T-helper 1 cell treated with Interleukin-12 subunit alpha and Interleukin-12 subunit beta and Interleukin-4 antibody, amounts not matched to agents 30 μg/mL and 1 μg/mL, for 36 hours (primary cell): ENCODE data around the gene PAK4.

Source experiments
- H3K27ac Mint-ChIP-seq: one replicate; pipeline ENCODE4 v1.8.0; 2021; ENCODE audit warnings: mild to moderate bottlenecking, mixed read lengths
- H3K27me3 Mint-ChIP-seq: one replicate; pipeline ENCODE4 v1.8.0; 2021; ENCODE audit warnings: low read depth, mixed read lengths
- H3K36me3 Mint-ChIP-seq: one replicate; pipeline ENCODE4 v1.8.0; 2021; ENCODE audit warnings: low read depth, mixed read lengths
- H3K4me1 Mint-ChIP-seq: one replicate; pipeline ENCODE4 v1.8.0; 2021; ENCODE audit warnings: low read depth, mixed read lengths
- H3K4me3 Mint-ChIP-seq: one replicate; pipeline ENCODE4 v1.8.0; 2021; ENCODE audit warnings: mild to moderate bottlenecking, moderate library complexity, mixed read lengths
- H3K9me3 Mint-ChIP-seq: one replicate; pipeline ENCODE4 v1.8.0; 2021; ENCODE audit warnings: mixed read lengths

PAK4 gene

DNA sequence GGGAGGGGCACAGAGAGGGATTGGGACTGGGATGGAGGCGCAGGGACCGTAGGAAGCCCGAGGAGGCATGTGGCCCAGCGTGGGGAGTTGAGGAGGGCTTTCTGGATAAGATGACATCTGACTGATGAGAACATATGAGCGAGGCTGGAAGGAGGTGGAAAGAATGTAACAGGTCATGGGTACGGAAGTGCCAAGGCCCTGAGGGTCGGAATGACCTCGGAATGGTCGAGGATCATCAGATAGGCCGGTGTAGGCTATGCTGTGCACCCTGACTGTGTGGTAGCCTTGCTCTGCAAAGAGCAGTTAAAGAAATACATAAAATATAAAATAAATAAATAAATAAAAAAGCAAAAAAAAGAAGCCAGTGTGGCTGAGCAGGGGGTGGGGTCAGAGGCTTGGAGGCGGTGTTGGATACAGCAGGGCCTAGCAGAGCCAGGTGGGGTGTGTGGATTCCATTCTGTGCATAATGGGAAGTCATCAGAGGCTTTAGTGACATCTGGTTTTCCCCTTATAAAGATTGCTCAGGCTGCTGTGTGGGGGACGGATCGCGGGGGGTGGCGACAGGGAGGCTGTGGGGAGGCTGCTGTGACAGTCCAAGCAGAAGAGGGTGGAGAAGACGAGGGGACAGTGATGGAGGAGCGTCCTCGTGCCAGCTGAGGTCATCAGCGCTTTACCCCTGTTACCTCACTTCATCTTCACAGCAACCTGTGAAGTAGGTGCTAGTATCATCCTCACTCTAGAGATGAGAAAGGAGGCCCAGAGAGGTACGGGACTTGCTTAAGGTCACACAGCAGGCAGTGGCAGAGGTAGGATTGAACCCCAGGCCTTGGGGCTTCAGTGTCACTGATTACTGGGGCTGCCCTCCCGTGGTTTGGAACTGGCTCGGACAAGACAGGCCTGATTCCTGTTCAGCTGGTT lies 5.0 kb downstream of the PAK4 start:
- Mint-ChIP-seq H3K4me1 (peaks cover 24% of the 10 kb centered on the region), H3K9me3 (no peaks in the 10 kb centered on the region), H3K4me3 (no peak overlapping the region), H3K27ac (peak overlapping the region; percentile 12), H3K36me3 (peaks cover 1% of the 10 kb centered on the region), H3K27me3 (no peaks in the 10 kb centered on the region)

- peaks cover 22% of the 10 kb centered on the region for H3K4me1 Mint-ChIP-seq
- H3K4me3 Mint-ChIP-seq: no peak overlapping the region
- no peak overlapping the region for H3K27ac Mint-ChIP-seq
- H3K36me3 Mint-ChIP-seq: no peaks in the 10 kb centered on the region
- no peaks in the 10 kb centered on the region for H3K27me3 Mint-ChIP-seq
- H3K9me3 Mint-ChIP-seq: no peaks in the 10 kb centered on the region
These were observed 5.7 kb downstream of the PAK4 start for GRCh38 chr19:39131255-39131755.

DNA sequence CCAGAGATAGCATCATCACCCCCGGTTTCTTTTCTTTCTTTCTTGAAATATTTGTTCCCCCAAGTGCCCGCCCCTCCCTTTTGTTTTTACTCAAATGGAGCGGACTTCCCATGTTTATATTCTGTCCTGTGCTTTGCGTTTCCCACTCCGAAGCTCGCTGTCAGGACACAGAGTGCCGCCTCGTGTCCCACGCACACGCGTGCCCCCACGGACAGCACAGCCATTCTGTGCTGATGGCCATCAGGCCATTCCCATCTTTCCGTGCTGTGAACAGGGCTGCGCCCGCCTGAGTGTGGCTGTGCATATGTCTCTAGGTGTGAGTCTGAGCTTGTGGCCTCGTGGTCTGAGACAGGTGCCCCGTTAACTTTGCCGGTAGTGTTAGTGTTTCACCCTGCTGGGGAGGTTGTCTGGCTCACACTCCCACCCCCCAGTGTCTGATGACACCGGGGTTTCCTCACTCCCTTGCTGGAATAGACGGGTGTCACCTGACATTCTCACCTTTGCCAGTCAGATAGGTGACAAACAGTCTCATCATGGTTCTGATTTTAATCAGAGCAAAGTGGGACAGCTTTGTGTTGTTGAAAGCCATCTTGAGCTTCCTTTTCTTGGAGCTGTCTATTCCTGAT lies 6.9 kb downstream of the PAK4 start:
- Mint-ChIP-seq H3K9me3 (no peaks in the 10 kb centered on the region), H3K27ac (no peak overlapping the region), H3K4me3 (no peak overlapping the region), H3K36me3 (no peaks in the 10 kb centered on the region), H3K27me3 (no peaks in the 10 kb centered on the region), H3K4me1 (peaks cover 19% of the 10 kb centered on the region)

GRCh38 chr19:39133431-39134270 lies 8.1 kb downstream of the PAK4 start:
- Mint-ChIP-seq H3K27me3 (no peaks in the 10 kb centered on the region), H3K9me3 (no peaks in the 10 kb centered on the region), H3K36me3 (no peaks in the 10 kb centered on the region), H3K4me1 (peaks cover 17% of the 10 kb centered on the region), H3K27ac (no peak overlapping the region), H3K4me3 (no peak overlapping the region)

DNA sequence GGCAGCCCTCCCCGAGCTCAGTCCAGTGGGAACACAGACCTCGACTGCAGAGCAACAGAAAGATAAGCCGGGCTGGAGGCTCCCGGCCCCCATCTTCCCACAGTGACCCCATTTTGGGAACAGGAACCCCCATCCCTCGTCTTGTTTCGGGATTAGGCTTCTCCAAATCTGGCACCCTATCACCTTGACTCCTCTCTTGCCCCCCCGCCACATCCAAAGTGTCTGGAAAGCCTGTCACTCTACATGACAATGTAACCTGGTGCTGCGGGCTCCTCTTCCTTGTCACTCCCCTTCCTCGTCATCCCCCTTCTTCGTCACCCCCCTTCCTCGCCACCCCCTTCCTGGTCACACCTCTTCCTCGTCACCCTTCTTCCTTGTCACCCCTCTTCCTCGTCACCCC lies 10.1 kb downstream of the PAK4 start:
- Mint-ChIP-seq H3K4me3 (no peak overlapping the region), H3K27me3 (no peaks in the 10 kb centered on the region), H3K9me3 (no peaks in the 10 kb centered on the region), H3K27ac (no peak overlapping the region), H3K36me3 (no peaks in the 10 kb centered on the region), H3K4me1 (peaks cover 12% of the 10 kb centered on the region)

DNA sequence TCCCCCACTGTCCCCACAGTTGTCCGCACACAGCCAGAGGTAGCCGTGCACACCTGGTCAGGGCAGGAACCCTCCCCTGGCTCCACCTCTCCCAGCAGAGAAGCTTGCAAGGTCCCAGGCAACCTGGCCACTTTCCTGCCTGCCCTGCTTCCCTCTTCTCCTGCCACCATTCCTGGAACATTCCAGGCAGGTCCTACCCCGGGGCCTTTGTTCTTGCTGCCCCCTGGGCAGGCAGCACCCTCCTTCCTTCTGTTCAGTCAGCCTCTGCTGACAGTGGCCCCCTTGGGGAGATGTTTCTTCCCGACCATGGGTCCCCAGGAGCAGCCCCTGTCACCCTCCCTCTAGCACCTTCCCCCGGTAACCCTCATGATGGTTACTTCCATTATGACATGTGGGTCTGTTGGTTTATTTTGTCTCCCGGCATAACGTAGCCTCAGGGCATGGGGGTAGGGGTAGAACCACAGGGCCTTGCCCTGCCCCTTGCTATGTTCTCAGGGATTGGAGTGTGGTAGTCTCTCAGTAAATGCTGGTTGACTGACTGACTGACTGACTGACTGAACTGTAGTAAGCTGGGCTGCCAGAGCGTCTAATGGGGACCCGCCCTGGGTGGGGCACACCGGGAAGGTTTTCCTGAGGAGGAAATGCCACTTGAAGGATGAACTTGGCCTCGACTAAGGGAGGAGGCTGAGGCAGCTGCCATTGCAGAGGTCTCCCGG lies 10.8 kb downstream of the PAK4 start:
- peaks cover 12% of the 10 kb centered on the region for H3K4me1 Mint-ChIP-seq
- no peak overlapping the region for H3K27ac Mint-ChIP-seq
- no peaks in the 10 kb centered on the region for H3K9me3 Mint-ChIP-seq
- H3K36me3 Mint-ChIP-seq: no peaks in the 10 kb centered on the region
- H3K27me3 Mint-ChIP-seq: no peaks in the 10 kb centered on the region
- no peak overlapping the region for H3K4me3 Mint-ChIP-seq

- Mint-ChIP-seq H3K4me1 (peaks cover 12% of the 10 kb centered on the region), H3K36me3 (no peaks in the 10 kb centered on the region), H3K27me3 (no peaks in the 10 kb centered on the region), H3K4me3 (no peak overlapping the region), H3K27ac (no peak overlapping the region), H3K9me3 (no peaks in the 10 kb centered on the region)
These were observed 11.5 kb downstream of the PAK4 start for GRCh38 chr19:39137131-39137530.

- H3K4me3 Mint-ChIP-seq: no peak overlapping the region
- peaks cover 6% of the 10 kb centered on the region for H3K4me1 Mint-ChIP-seq
- H3K36me3 Mint-ChIP-seq: no peaks in the 10 kb centered on the region
- no peaks in the 10 kb centered on the region for H3K27me3 Mint-ChIP-seq
- no peak overlapping the region for H3K27ac Mint-ChIP-seq
- no peaks in the 10 kb centered on the region for H3K9me3 Mint-ChIP-seq
These were observed 12.9 kb downstream of the PAK4 start for GRCh38 chr19:39138221-39139211.

- no peak overlapping the region for H3K4me3 Mint-ChIP-seq
- H3K36me3 Mint-ChIP-seq: no peaks in the 10 kb centered on the region
- peaks cover 4% of the 10 kb centered on the region for H3K4me1 Mint-ChIP-seq
- H3K27me3 Mint-ChIP-seq: no peaks in the 10 kb centered on the region
- no peak overlapping the region for H3K27ac Mint-ChIP-seq
- no peaks in the 10 kb centered on the region for H3K9me3 Mint-ChIP-seq
These were observed 13.8 kb downstream of the PAK4 start for GRCh38 chr19:39139305-39139874.

GRCh38 chr19:39139971-39140453 lies 14.4 kb downstream of the PAK4 start:
- Mint-ChIP-seq H3K36me3 (no peaks in the 10 kb centered on the region), H3K4me3 (no peak overlapping the region), H3K27ac (no peak overlapping the region), H3K27me3 (no peaks in the 10 kb centered on the region), H3K4me1 (peaks cover 4% of the 10 kb centered on the region), H3K9me3 (no peaks in the 10 kb centered on the region)

DNA sequence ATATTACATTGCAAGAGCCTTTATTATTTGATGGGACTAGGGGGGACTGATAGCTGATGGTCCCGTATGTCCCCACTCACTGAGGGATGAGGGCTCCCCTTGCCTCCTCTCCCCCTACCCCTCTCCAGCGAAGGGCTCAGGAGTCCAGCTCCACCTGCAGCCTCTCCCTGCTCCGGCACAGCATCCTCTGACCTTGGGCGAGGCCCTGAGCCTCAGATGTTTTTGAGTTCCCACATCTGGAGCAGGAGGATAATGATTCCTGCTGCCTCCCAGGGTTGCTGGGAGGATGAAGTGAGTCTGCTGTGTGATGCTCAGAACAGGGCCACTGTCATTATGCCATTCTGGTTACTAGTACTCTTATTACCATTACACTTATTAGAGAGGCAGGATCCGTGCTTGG lies 15.0 kb downstream of the PAK4 start:
- no peak overlapping the region for H3K4me3 Mint-ChIP-seq
- H3K9me3 Mint-ChIP-seq: no peaks in the 10 kb centered on the region
- H3K27me3 Mint-ChIP-seq: no peaks in the 10 kb centered on the region
- H3K36me3 Mint-ChIP-seq: no peaks in the 10 kb centered on the region
- peaks cover 4% of the 10 kb centered on the region for H3K4me1 Mint-ChIP-seq
- no peak overlapping the region for H3K27ac Mint-ChIP-seq

DNA sequence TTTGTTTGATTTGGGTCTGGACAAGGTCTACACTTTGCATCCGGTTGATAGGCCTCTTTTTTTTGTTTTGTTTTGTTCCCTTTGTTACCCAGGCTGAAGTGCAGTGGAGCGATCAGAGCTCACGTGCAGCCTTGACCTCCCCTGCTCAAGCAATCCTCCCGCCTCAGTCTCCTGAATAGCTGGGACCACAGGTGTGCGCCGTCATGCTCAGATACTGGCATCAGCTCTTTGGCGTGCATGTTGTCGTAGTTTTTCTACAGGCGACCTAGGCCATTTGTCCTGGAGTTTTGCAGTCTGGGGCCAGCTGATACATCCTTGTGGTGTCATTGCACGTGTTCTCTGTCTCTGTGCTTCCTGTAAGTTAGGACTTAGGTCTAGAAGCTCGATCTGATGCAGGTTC lies 16.3 kb downstream of the PAK4 start:
- no peaks in the 10 kb centered on the region for H3K27me3 Mint-ChIP-seq
- no peak overlapping the region for H3K4me3 Mint-ChIP-seq
- no peaks in the 10 kb centered on the region for H3K36me3 Mint-ChIP-seq
- no peaks in the 10 kb centered on the region for H3K9me3 Mint-ChIP-seq
- H3K27ac Mint-ChIP-seq: no peak overlapping the region
- H3K4me1 Mint-ChIP-seq: no peaks in the 10 kb centered on the region

GRCh38 chr19:39142630-39143029 lies 17.0 kb downstream of the PAK4 start:
- Mint-ChIP-seq H3K4me1 (no peaks in the 10 kb centered on the region), H3K27ac (no peak overlapping the region)

More at GRCh38 chr19:39142630-39143029, 17.0 kb downstream of the PAK4 start:
- H3K27me3 Mint-ChIP-seq: no peaks in the 10 kb centered on the region
- no peaks in the 10 kb centered on the region for H3K9me3 Mint-ChIP-seq
- no peak overlapping the region for H3K4me3 Mint-ChIP-seq
- no peaks in the 10 kb centered on the region for H3K36me3 Mint-ChIP-seq
